ENCODE measurements around the gene TTYH1.

DNA sequence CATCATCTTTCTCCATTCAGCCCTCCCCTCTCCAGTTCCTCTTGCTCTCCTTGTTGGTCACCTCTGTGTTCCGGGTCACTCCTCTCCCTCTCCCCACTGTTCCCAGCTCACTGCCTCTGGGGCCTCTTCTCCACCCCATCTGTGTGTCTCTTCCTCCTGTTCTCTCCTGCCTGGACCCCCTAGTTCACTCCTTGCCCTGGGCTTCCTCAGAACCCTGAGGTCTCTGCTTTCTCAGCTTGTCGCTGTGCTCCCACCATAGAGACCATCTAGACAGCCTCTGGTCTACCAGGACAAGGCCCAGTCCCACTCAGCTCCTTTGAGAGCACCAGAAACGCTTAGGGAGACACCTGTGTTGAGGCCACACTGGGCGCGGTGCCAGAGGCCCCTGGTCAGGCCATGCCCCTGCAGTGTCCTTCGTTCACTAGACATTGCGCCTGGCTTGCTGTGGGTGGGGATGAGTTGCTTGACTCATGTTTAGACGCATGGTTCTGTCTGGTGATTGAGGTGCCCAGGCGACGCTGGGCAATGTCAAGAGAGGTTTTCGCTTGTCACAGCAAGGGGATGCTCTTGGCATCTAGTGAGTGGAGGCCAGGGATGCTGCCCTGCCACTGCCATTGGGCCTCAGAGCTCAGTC is 43.5 kb downstream of the TTYH1 start:
- TF ChIP-seq EGR1 (IDR thresholded peaks at IDR 0.05; ENCODE audit: borderline replicate concordance, low read depth, low read length) (no peak), CEBPB (IDR thresholded peaks at IDR 0.05; ENCODE audit: low read depth, low read length) (no peak), EP300 (IDR thresholded peaks at IDR 0.05; ENCODE audit: borderline replicate concordance in 1 of 2, low read depth in 2 of 2, low read length in 2 of 2) (no peak), NRF1 (IDR thresholded peaks at IDR 0.05; ENCODE audit: low read depth, low read length) (no peak), CHD2 (IDR thresholded peaks at IDR 0.05; ENCODE audit: low read length) (no peak), JUND (IDR thresholded peaks at IDR 0.05; ENCODE audit: low read length) (no peak), MAFK (IDR thresholded peaks at IDR 0.05; ENCODE audit: low read depth, low read length) (no peak), YY1 (IDR thresholded peaks at IDR 0.05; ENCODE audit: low read depth, low read length) (no peak), ASH2L (IDR thresholded peaks at IDR 0.05; ENCODE audit: low read length) (no peak), ZNF274 (IDR thresholded peaks at IDR 0.05; ENCODE audit: borderline replicate concordance, extremely low read depth, low read length) (no peak), RAD21 (IDR thresholded peaks at IDR 0.05 in 1 of 2, conservative IDR thresholded peaks at IDR 0.05 in 1 of 2; ENCODE audit: low read depth in 2 of 2, low read length in 2 of 2) (no peak)
- TF ChIP-seq, protein P1, sequence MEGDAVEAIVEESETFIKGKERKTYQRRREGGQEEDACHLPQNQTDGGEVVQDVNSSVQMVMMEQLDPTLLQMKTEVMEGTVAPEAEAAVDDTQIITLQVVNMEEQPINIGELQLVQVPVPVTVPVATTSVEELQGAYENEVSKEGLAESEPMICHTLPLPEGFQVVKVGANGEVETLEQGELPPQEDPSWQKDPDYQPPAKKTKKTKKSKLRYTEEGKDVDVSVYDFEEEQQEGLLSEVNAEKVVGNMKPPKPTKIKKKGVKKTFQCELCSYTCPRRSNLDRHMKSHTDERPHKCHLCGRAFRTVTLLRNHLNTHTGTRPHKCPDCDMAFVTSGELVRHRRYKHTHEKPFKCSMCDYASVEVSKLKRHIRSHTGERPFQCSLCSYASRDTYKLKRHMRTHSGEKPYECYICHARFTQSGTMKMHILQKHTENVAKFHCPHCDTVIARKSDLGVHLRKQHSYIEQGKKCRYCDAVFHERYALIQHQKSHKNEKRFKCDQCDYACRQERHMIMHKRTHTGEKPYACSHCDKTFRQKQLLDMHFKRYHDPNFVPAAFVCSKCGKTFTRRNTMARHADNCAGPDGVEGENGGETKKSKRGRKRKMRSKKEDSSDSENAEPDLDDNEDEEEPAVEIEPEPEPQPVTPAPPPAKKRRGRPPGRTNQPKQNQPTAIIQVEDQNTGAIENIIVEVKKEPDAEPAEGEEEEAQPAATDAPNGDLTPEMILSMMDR (IDR thresholded peaks at IDR 0.05; ENCODE audit: control extremely low read depth in 1 of 3, insufficient read depth in 1 of 3, low read depth in 1 of 3, low read length in 3 of 3): no peak

Data from H1 (cell line).